Islet of Langerhans (tissue), 1 donor: ENCODE measurements around the gene LHFPL6.
A peak's percentile ranks its signal among the peaks of the same experiment; 100 is the strongest.

ENCODE experiments used
- FAIRE-seq: peaks from one replicate; lab custom pipeline; 2011; peaks lifted over from hg19 to GRCh38; lab: Jason Lieb, UNC

Gene LHFPL6

DNA sequence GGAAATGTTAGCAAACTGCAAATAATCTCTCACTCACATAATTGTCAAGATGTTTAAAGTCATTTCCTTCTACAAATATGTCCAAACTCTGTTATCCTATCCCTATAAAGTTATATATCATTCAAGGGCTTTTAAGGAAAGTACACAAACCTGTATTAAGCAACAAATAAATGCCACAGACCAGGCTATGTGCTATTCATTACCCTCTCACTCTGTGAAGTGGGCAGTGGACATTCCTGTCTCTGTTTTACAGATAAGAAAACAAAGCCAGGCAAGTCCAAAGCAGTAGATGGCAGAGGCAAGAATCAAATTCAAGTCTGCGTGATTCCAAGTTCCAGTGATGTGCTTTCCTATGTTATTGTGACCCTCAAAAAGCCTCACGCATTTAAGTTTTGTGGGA is 140.6 kb downstream of the LHFPL6 start:
- FAIRE-seq: no peak

DNA sequence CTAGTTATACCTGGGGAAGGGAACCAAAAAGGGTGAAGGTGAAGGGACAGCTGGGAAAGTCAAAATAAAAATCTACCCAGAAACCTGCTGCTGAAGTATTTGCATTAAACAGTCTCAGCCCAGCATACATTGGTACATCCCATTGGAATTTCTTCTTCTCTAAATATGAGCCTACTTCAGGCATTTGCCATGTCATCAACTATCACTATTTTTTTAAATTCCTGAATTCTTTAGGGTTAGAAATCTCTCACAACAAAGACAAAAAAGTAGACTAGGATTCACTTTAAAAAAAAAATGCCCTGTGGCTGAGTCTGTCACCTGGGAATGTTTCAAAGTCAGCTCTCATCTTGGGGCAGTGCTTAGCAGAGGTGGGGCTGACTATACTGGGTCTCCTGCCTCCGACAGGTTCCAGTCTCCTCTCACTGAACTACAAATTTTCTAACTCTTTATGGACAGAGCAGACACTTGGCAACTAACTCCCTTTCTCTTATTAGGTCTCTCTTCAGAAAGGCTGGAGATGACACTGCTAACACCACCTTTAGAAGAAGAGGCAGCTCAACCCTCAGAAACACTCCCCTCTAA is 141.2 kb downstream of the LHFPL6 start:
- no peak for FAIRE-seq

DNA sequence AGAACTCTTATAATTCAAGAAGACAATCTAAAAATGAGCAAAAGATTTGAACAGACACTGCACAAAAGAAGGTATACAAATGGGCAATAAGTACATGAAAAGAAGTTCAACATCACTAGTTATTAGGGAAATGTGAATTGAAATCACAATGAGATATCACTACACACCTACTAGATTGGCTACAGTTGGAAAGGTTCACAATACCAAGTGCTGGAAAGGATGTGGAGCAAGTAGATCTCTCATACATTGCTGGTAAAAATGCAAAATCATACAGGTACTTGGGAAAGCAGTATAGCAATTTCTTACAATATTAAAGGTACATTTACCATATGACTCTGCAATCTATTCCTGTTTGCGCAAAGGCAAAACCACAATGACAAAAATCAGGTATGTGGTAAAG is 145.7 kb downstream of the LHFPL6 start:
- no peak for FAIRE-seq

DNA sequence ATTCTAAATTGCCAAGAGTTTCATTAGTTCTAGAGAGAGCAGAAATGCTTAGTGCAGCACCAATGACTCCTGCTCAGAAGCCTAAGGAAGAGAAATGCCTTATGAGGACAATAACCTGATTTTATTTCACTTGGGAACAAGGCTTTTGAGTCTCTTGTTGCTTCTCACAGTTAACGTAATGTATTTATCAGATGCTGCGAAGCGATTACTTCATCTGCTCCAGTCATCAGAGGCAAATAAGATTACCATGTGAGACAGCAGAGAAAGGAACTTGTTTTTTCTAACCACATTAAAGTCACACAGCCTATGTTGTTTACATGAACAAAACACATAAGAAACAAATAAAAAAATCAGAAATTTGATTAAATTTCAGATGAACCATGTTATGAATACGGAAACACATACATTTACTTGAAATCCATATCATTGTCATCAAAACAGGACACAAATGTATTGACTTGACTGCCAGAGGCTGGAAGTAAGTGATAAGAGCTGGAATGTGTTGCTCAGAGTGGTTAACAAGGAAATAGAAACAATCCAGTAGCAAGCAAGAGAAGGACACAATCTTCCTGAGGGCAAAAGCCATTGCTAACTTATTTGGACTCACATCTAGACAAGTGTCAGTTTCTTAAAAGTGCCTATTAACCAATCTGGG is 147.3 kb downstream of the LHFPL6 start:
- FAIRE-seq: no peak

DNA sequence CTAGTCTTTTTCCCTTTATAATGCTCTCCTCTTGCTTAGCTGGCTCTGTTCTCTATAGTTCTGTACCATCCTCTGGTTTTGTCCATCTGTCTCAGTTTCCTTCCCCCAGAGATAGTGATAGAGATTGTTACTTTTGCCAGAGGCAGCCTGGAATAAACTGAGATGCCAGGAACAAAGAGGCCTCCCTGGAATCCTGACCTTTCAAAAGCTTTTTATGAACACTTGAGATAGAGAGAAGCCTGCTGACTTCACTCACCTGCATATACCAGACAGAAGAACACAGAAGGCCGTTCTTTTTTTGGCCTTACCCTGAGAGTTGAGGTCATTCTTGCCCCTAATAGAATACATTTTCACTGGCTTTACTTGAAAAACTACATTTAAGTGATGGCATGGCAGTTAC is 150.2 kb downstream of the LHFPL6 start:
- FAIRE-seq: no peak

DNA sequence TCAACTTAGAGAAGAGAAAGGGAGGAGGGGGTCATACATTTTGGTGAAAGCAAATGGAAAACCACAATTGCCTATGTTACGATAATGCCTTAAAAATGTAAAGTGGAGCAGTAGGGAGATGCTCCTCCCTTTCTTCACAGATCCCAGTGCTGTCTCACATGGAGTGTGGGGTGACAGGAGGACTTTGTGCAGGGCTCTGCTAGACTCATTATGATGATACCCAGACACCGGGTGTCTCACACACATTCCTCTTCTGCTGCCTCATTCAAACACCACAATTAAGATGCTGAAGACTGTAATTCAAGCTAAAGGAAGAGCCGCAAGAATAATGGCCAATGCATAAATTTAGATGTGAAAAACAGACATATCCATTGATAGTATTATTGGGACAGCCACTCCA is 150.6 kb downstream of the LHFPL6 start:
- FAIRE-seq: no peak

DNA sequence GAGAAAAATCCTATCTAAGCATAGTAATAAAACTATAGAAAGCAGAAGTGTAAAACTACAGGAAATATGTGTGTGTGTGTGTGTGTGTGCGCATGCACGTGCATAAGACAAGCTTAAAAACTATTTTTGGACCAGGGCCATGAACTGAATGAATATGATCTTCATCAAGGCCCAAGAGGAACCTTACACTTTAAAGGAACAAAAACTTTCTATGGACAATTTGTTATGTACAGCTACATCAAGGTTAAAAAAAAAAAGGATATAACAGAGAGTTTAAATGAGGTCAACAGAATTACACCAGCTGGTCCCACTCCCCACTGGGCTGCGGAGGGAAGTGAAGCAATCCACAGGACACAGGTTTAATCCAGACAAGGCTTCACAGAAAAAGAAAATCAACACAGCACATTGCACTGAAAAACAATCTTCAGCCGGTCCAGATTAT is 151.1 kb downstream of the LHFPL6 start:
- no peak for FAIRE-seq

DNA sequence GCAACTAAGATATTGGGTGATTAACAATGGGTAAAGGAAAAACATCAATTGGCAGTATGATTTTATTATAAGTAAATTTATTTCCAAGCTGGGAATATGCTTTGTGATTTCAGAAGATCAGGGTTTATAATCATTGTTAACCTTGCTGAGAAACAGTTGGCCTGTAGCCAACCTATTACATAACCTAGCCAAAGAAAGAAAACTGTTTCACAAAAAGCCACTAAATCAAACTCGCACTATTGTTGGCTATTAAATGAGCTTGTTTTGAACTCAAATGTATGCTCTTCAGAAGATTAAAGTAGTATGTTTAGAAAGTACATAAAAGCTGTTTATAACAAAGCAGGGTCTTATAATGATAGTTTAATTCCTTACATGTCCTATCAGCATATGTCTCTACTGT is 151.7 kb downstream of the LHFPL6 start:
- FAIRE-seq: peak; percentile 98

DNA sequence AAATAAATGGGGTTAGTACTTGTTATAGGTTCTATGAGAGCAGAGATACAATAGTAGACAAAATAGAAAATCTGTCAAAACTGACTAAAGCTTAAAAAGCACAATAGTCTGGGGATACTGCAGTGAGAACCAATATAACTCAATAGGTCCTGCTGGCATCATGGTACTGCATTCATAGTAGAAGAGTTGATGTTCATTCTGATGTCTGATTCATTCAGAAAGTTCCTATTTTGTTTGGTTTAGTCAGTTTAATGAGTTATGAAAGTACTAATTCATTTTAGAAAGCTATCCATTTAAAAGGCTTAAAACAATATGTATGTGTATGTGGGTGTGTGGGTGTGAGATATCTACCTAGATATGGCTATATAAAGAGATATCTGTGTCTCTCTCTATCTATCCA is 152.8 kb downstream of the LHFPL6 start:
- no peak for FAIRE-seq

DNA sequence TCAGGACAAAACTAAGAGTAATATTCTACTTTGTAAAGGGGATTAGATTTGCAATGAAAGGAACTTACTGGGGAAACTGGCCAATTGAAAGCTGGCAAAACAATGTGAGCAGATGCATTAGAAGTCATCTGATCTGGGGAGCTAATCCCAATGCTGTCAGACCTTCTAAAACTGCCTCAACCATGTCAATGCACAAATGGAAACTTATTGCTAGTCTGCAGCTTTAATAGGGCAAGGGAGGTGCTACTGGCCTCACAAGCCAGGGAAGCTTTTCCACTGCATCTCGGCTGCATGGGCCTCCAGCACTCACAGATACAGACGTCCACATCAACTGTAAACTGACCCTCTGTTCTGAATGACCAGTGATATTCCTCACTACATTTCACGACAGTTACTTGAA is 154.2 kb downstream of the LHFPL6 start:
- FAIRE-seq: no peak

DNA sequence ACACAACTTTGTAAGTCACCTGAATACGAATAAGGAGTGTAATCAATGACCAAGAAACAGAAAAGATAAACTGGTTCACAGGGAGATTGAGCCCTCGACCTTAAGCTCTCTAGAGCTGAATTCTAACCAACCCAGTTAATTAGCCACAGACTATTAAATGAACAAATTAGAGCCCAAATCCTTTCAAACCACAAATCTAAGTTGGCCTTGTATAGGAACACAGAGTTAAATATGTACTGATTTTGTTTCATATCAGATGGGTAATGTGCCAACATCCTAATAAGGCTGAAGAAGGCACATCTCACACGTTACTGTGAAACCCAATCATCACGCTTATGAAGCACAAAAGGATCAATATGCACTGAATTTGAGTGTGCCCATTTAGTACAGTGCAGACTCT is 156.1 kb downstream of the LHFPL6 start:
- FAIRE-seq: no peak

DNA sequence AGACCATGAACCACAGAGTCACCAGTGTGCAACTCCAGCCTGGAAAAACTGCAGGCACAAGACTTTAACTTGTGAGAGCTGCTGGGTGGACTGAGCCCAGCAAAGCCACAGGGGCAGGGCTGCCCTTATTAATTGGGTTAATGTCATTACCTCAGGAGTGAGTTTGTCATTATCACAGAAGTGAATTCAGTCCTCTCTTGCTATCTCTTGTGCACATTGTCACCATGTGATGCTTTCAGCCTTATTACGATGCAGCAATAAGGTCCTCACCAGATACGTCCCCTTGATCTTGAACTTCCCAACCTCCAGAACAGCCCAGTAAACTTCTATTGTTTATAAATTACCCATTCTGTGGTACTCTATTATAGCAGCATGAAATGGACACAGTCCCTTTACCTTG is 158.1 kb downstream of the LHFPL6 start:
- FAIRE-seq: no peak

DNA sequence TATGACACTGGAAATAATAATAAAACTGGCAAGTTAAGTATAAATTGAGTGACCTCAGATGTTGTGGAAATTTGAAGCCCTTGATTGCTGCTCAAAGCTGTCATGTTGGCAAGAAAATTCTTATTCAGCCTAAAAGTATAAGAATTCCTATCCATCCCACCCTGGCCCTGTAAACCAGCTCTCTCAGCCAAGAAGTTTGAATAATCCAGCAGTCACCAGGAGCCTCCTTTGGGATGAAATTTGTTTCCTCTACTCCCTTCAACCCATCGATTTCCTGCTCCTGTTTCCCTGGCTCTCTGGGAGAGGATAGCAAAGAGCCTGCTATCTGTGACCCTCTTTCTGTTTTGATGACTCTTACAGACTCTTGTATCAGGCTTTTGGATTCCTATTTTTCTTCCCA is 169.3 kb downstream of the LHFPL6 start:
- FAIRE-seq: no peak

DNA sequence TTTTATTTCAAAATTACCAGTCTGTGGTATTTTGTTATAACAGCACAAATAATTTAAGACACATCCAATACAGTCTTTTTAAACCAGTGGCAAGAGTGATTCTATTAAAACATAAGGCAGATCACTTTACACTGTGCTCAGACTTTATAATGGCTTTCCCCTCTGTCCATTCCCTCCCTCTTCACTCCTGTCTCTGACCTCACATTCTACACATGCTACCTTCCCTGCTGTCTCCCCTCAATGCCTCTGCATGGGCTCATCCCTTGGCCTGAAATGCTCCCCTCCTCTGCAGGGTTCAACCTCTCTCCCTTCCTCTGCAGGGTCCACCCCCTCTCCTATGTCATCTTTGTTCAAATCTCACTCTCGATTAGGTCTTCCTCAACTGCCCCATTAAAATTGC is 170.8 kb downstream of the LHFPL6 start:
- no peak for FAIRE-seq

DNA sequence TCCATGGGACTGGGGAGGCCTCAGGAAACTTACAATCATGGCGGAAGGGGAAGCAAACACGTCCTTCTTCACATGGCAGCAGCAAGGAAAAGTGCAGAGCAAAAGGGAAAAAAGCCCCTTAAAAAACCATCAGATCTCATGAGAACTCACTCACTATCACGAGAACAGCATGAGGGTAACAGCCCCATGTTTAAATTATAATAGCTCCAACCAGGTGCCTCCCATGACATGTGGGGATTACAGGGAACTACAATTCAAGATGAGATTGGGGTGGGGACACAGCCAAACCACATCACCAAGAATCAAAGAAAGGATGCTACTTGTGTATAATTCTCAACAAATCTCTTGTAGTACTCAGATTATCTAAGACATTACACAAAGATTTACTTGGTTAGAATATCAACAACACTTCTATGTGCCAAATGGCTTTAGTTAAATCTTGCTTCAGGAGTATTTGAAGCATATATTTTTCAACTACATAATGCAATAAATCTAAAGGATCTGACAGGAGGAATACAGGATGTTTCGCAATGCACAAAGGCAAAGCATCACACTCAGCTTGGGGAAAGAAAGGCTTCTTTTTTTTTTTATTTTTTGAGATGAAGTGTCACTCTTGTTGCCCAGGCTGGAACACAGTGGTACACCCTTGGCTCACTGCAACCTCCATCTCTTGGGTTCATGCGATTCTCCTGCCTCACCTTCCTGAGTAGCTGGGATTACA is 180.0 kb downstream of the LHFPL6 start:
- FAIRE-seq: no peak

DNA sequence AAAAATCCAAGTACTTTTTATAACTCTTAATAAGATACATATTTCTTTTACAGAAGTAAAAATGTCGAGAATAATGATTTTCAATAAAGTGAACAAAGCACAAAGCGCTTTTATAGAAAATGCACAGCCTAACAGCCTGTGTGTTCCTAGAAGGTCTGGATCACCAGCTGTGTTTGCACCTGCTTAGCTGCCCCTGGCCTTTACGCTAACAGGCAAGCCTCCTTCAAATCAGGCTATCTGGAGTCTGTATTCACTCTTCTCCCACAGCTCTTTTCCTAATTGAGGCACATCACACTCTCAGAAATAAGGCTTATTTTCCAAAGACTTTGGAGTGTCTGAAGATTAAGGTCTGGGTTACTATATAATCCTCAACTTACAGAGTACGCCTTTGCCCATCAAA is 183.1 kb downstream of the LHFPL6 start:
- FAIRE-seq: no peak

DNA sequence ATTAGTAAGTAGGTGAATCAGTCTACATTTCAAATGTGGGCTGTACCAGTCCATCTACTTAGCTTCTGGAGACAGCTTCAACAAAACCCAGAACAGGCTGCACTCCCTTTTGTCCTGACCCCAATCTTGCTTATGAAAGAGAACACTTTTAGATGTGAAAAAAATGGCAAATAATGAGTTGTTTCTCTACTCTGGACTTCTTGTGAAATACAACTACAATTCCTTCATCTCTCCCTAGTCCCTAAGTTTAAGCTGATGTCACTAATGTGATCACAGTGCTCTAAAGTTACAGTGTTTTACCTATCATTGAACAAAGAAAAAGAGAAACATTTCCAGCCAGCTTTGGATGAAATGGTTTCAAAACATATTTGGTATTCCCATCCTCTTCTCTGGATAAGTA is 183.9 kb downstream of the LHFPL6 start:
- no peak for FAIRE-seq

DNA sequence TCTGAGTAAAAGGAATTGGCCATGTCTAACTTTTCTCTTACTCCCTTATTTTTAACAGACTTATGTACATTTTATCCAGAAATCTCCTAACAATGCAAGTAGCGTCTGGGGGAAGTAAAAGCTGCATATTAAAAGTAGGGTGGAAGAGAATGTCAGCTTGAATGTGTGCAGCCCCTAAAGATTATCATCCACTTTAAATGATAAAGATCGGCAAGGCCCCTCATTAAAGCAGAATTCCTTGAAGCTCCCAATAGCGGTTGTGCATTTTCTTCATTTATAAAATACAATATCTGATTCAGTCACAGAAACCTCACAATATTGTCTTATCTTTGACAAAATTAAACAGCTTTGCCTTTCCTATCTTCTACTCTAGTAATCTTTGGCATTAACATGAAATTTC is 184.6 kb downstream of the LHFPL6 start:
- no peak for FAIRE-seq

DNA sequence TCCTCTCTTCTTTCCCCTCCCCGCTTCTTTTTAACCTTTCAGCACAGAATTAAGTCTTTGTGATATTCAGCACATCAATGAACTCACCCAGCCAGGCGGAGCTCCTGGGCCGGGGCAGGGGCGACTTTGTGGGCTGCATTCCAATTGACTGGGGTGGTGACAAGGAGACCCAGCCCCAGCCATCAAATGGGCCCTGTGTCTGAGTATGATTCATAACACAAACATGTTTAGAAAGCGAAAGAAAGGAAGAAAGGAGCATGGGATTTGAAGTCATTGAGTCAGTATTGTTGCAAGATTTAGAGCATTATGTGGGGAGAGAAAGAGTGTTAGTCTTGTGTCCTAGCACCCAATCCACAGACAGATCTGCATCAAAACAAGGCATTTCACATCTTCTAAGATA is 185.3 kb downstream of the LHFPL6 start:
- FAIRE-seq: no peak

DNA sequence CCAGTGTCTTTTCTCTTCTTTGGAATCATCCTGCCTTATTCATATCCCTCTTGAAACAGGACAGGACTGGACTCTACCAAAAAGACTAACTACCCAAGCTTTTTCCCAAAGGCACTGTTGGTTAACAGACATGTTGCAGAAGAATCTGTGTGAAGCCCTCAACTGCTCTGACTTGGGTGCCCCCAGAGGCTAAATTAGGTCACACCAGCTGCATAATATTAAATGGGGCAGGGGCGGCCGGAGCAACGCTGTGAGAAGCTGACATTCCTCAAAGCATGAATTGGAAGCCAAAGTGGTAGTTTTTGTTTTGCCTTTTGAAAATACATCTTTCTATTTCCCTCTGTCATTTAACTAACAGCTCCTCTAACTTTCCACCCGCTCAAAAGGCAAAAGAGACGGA is 185.9 kb downstream of the LHFPL6 start:
- FAIRE-seq: no peak

DNA sequence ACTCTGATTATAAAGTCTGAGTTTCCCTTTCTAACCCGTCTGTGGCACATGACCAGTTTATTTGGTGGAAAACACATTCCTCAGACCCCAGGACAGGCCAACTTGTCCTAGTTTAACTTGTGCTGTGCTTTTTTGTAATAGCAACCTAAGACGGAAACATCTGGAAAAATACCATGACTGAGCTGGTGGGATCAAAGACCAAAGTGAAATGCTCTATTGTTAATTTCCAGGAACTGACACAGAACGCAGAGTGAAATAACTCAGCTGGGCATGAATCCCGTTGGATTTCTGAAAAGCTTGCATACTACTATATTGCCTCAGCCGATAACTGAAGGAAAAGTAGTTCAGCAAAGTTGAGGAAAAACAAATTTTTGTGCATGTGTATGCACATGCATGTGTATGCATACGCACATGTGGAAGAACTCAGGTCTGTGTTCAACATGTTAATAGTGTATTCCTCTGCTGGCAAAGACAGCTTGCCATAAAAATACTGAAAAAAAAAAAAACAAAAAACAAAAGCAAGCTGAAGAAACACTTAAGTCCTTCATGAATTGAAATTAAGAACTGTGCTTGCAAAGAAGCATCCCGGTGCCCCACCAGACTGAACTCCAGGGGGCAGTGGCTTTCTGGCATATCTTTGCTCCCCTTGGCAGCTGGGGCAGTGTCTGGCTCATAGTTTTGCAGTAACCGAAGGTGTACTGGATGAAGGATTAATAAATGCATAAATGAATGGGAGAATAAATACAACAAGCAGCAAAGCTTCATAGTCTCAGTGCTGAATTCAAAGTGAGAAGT is 187.8 kb downstream of the LHFPL6 start:
- no peak for FAIRE-seq

DNA sequence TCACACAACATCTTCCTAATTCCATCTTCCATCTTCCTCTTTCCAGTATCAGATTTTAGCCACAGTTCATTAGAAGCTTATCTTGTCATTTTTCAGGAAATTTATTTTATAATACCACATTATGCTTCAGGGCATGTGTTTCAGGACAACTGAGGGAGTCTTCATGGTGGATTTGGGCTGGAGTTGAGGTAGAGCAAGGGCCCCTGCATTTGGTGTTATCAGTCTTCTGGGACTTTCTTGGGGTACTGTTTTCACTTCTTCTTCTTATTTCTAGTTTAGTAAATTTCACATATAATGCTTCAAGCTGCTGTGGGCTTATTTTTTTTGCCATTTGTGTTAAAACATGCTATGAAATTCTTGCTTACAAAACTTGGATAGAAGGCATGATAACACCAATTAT is 188.7 kb downstream of the LHFPL6 start:
- no peak for FAIRE-seq

DNA sequence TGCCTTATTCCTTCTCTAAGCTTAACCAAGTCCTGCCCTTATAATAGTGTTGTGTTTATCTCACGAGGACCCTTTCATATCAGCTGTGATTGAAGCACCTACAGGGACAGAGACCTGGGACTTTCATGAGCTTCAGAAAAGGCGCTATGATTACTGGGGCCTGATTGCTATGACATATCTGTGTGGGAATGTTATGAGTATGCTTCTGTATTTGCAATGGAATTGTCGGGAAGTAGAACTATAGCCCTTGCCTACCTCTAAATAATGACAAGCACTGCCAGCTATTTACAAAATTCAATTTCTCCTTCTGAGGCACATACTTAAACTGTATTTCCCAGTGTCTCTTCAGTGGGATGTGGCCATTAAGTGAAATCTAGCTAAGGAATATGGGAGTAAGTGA is 191.5 kb downstream of the LHFPL6 start:
- no peak for FAIRE-seq
